SIG-M5 treated with dmso at 0.1 percent for 504 hours (cell line): Measurements from ENCODE around the gene AHNAK2.
"Not testable (repeated sequence)": the region's sequence is repeated elsewhere in the genome, so short reads cannot be mapped to it uniquely, and the experiment has no call there.

ENCODE experiments used
- DNase-seq: peaks from one replicate; lab custom pipeline; 2025; ENCODE audit not compliant: unreplicated experiment; lab: John Stamatoyannopoulos, UW

AHNAK2 gene

DNA sequence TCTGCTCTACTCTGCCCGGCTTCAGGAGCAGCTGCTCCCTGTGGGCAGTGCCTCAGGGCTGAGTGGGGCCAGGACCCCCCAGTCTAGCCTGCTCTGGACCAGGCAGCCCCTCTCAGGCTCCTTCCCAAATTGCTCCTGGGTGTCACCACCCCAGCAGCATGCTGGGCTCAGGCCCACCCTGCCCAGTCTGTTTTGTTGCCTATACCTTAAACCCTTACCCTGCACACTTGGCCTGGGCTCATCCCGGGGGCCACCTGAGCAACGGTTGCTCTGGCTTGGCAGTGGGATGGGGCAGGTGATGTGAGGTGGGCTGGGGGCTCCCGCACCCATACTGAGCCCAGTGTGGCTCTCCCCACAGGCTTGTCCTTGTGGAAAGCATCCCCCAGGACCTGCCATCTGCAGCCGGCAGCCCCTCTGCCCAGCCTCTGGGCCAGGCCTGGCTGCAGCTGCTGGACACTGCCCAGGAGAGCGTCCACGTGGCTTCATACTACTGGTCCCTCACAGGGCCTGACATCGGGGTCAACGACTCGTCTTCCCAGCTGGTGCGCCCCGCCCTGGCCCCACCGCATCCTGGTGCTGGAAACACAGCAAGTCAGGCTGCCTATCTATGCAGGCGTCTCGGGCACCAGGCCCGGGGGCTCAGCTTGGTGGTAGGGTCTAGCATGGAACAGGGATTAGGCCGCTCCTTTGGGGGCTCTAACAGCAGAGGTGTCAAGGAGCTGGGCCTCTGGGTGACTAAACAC, 49.6 kb downstream of the AHNAK2 start:
- no peak for DNase-seq

DNA sequence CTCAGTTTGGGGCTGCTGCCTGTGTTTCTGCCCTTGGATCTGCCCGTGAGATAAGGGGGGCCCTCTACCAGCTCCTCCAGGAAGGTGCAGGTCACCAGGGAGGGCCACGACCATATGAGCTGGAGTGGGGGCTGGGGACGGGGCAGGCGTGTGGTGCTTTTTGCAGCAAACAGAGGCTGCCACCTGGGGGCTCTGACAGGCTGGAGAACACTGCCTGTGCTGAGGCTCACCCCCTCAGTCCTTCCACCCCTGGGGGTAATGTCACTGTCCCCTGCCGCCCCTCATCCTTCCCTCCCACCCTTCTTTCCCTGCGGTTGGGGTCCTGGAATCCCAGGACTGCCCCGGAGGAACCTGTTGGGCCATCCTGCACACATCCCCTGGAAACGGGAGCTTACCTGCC, 50.3 kb downstream of the AHNAK2 start:
- DNase-seq = no peak

DNA sequence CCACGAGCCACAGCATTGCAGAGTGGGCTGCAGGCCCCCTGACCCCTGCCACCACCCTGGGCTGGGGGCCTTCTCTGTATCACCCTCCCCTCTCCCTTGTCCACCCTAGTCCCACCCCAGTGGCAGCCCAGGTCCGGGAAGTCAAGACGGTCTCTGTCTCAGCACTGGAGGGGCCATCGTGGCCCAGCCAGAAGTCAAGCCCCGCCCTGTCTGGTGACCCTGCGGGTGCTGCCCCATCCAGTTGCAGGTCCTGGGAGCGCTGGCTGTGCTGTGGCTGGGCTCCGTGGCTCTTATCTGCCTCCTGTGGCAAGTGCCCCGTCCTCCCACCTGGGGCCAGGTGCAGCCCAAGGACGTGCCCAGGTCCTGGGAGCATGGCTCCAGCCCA, 50.8 kb downstream of the AHNAK2 start:
- DNase-seq = no peak

DNA sequence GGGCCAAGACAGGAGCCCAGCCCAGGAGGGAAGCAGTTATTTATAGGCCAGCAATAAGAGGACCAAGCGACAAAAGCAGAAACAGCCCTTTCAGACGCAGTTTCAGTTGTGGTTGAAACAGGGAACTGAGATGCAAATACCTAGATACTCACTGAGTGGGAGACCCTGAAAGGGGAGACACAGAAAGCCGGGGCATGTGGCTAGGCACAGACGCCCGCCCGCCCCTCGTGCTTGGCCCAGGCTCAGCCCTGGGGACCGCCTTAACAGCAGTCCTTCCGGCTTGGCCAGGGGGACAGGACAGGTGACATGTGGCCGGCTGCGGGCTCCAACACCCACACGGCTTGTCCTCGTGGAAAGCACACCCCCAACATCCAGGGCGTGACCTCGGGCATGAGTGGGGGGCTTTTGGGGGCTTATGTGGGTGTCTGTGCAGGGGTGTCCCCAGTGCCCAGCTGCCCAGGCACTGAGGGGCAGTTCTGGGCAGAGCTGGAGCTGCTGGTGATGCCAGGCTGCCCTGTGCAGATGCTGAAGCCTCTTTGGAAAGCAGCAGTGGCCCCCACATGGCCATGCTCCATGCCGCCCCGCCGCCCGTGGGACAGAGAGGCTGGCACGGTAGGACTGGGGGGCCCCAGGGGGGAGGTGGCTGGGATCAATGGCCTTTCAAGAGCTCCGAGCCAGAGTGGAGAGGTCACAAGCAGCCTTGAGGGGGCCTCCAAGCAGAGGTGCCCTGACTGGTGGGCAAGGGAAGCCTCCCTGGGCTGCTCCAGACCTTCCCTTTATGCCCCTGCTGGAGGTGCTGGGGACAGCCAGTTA, 51.3 kb downstream of the AHNAK2 start:
- peak; percentile 94 for DNase-seq

DNA sequence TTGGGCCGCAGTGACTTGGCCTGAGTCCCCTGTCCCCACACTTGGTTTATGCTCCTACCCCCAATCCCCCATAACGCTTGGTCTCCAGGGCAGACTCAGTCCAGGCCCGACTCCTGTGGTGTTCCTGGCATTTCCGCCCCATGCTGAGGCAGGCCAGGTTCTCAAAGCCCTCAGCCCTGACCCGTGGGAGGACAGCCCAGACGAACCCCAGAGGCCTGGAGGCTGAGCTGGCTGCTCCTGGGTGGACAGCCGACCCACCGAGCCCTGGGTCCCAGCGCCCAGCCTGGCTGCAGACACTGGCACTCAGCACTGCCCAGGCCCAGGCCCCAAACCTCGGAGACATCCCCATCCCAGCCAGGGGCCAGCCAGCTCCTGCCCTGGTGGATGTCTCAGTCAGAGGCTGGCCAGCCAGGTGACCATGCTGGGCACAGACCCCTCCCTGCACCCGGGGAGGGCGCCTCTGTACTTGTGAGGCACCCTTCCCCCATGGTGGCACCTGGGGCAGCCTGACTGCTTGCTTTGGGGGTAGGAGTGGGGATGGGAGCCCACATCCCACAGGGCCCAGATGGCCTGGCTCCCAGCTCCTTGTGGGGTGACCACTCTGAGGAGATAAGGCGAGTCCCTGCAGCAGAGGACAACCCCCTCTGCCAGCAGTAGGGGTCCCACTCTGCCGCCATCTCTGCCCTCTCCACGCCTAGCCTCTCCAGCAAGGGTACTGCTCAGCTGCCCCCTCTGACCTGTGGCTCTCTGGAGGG, 52.1 kb downstream of the AHNAK2 start:
- DNase-seq = no peak

DNA sequence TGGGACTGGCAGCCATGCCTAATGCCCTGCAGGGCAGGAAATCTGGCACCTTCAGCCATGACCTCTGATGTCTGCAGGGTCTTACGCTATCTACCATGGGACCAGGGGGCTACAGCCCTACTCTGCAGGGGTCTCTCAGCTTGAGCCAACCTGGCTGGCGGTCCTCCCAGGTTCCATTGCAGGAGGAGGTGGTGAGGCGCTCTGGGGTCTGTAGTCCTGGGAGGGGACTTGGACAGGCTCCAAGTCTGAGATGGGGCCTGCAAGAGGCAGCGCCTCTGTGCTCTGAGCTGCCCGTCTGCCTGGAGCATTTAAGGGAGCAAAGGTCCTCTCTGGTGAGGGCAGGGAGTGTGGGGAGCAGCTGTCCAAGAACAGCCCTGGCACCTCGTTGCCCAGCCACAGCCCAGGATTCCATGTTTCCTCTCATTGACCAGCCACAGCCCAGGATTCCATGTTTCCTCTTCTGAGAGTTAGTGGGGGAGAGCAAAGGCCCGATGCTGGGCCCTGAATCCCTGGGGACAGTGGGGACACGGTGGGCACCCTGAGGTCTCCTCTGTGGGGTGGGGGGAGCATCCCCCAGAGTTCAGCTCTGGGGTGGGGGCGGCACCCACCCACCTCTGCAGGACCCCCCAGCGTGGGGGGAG, 52.8 kb downstream of the AHNAK2 start:
- DNase-seq = no peak

DNA sequence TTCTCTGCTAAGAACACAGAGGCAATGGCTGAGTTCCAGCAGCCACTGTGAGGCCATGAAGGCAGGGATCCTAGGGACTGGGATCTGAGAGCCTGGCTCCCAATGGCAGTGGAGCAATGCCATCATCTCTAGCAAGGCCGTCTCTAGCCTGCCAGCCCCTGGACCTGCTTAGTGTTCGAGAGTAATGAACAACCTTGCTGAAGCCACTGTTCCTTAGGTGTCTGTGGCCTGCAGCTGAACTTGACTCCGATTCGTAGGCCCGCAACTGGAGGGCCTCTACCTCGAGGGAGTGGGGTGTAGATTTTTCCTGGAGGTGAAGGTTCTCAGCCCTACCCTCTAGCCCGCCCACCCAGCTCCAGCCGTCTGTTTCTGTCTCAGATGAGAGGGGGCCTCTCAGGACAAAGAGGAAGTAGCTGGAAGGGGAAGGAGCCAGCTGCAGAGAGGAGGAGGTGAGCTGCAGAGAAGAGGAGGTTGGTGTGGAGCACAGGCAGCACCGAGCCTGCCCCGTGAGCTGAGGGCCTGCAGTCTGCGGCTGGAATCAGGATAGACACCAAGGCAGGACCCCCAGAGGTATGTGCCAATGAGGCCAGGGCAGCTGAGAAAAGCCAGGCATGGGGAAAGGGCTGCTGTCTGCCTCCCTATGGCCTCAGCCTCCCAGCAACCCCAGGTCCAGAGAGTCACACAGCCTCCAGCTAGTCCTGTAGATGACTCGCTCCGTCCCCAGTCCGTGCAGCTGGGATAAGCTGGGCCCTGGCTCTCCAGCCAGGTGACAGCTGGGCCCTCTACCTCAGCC, 53.6 kb downstream of the AHNAK2 start, which contains the start of gene PLD4:
PLD4 (plus strand) TSS at position 459 of the 793 bp plus-strand sequence. CDS start 2,262 bp downstream, outside the sequence.
- DNase-seq = peak; percentile 86

DNA sequence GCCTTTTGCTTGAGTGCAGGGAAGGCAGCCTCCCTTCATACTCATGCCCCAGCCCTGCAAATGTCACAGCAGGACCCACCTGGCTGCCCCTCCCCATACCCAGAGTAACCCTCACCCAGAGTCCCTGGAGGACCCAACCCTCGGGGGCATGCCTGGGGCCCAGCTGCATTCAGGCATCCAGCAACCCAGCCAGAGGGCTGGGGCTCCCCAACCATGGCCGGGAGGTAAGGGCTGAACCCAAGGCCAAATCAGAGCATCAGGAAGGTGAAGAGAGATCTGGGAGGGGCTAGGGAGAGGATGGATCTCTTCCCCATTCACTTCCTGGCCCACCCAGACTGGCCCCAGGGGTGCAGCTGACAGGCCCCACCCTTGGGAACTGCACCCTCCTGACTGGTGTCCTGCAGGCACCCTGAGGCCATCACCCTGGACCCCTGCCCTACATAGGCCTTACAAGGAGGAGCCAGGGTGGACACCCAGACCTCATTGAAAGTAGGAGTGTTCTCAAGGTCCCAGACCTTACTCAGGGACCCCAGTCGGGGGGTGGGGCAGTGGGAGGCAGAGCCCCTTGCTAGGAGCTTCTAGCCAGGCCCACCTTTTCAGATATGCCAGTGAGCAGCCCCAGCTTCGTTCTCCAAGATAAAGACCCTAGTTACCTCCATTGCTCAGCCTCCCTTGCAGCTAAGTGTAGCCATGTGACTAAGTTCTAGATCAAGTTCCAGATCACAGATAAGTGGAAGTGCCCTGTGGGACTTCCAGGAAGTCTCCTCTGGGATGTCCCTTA, 54.3 kb downstream of the AHNAK2 start:
- no peak for DNase-seq

DNA sequence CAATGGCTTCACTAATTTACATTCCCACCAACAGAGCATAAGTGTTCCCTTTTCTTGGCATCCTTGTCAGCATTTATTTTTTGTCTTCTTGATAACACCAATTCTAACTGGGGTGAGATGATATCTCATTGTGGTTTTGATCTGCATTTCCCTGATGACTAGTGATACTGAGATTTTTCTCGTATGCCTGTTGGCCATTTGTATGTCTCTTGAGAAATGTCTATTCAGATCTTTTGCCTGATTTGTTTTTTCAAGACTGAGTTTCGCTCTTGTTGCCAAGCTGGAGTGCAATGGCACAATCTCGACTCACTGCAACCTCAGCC, 58.2 kb downstream of the AHNAK2 start:
- DNase-seq = no peak

DNA sequence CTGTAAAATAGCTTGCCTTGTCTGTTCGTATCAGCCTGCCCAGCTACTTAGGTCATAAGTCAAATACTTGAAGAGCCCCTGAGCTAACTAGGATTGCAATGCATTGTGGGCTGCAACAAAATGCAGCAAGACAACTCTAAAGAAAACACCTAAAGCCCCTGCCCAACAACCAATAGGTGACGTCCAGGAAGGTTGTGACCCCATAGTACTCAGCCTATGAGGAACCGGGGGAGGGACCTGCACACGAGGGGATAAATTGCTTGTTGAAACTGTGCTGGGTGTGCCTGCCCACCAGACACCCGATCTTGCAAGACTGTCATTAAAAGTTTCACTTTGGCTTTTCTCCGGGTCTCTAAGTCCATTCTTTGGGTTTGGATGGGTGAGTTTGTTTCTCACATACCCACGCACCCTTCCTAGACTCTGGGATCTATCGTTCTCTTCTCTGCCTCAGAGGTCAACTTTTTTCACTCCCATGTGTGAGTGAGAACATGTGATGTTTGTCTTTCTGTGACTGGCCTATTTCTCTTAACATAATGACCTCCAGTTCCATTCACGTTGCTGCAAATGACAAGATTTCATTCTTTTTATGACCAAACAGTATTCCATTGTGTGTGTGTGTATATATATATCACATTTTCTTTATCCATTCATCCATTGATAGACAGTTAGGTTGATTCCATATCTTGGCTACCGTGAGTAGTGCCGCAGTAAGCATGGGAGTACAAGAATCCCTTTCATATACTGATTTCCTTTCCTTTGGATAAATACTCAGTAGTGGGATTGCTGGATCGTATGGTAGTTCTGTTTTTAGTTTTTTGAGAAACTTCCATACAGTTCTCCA, 58.8 kb downstream of the AHNAK2 start:
- not testable (repeated sequence) for DNase-seq

DNA sequence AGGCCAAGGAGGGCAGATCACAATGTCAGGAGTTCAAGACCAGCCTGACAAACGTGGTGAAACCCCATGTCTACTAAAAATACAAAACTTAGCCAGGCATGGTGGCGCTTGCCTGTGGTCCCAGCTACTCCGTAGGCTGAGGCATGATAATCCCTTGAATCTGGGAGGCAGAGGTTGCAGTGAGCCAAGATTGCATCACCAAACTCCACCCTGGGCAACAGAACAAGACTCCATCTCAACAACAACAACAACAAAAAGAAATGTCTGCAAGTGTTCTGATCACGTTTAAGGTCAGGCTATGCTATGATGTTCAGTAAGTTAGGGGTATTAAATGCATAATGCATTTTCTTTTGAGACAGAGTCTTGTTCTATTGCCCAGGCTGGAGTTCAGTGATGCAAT, 60.2 kb downstream of the AHNAK2 start:
- DNase-seq = no peak

DNA sequence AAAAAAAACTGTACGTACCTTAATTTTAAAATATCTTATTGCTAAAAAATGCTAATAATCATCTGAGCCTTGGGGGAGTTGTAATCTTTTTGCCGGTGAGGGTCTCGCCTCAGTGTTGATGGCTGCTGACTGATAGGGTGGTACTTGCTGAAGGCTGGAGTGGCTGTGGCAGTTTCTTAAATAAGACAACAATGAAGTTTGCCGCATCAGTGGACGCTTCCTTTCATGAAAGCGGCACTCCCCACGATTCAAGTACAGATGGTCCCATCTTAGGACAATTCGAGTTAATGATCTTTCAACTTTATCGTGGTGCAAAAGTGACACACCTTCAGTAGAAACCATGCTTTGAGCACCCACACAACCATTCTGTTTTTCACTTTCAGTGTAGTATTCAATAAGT, 61.1 kb downstream of the AHNAK2 start:
- DNase-seq = no peak

DNA sequence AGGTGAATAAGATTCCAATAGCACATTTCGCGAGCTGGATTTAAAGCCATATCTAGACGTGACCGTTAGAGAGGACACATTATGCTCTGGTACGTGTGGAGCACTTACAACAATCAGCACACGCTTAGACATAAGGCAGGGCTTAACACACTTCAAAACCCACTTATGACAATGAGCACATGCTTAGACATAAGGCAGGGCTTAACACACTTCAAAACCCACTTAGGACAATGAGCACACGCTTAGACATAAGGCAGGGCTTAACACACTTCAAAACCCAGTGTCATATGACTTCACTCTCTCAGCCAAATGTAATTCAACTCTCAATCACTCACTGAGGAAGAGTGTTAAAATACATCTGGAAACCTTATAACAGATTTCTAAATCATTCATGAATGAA, 64.7 kb downstream of the AHNAK2 start:
- DNase-seq = no peak

DNA sequence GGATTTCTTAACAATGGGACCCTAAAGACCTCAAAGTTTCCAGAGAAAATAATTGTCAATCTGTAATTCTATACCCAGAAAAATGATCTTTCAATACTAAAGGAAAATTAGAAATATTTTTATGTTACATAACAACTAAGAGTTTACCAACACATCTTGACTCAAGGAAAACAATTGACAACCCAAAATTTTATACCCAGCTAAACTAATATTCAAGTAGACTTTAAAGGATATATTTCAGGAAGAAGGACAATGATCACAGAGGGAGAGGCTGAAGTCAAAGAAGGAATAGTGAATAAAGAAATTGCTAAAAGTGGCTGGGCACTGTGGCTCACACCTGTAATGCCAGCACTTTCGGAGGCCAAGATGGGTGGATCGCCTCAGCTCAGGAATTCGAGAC, 66.1 kb downstream of the AHNAK2 start:
- no peak for DNase-seq

DNA sequence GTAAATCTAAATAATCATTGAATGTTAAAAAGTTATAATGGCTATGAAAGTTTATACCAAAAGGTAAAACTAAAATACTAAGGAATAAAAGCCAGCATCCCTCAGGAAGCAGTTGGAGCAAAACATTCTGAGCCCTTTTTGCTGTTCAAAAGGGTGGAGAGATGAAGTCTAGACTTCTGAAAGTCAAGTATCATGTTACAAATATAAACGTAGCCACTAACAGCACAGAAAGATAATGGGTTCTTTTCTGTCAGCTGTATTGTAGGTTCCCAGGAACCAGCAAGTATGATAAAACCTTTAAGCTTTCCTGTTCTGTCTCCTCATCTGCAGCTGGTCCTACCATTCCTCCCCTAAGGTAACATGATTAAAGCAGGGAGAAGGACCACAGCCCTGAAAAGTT, 69.9 kb downstream of the AHNAK2 start:
- no peak for DNase-seq

DNA sequence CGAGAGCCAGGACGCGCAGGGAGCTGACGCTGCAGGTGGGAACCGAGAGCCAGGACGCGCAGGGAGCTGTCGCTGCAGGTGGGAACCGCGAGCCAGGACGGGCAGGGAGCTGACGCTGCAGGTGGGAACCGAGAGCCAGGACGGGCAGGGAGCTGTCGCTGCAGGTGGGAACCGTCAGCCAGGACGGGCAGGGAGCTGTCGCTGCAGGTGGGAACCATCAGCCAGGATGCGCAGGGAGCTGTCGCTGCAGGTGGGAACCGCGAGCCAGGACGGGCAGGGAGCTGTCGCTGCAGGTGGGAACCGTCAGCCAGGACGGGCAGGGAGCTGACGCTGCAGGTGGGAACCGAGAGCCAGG, 72.6 kb downstream of the AHNAK2 start:
- not testable (repeated sequence) for DNase-seq

DNA sequence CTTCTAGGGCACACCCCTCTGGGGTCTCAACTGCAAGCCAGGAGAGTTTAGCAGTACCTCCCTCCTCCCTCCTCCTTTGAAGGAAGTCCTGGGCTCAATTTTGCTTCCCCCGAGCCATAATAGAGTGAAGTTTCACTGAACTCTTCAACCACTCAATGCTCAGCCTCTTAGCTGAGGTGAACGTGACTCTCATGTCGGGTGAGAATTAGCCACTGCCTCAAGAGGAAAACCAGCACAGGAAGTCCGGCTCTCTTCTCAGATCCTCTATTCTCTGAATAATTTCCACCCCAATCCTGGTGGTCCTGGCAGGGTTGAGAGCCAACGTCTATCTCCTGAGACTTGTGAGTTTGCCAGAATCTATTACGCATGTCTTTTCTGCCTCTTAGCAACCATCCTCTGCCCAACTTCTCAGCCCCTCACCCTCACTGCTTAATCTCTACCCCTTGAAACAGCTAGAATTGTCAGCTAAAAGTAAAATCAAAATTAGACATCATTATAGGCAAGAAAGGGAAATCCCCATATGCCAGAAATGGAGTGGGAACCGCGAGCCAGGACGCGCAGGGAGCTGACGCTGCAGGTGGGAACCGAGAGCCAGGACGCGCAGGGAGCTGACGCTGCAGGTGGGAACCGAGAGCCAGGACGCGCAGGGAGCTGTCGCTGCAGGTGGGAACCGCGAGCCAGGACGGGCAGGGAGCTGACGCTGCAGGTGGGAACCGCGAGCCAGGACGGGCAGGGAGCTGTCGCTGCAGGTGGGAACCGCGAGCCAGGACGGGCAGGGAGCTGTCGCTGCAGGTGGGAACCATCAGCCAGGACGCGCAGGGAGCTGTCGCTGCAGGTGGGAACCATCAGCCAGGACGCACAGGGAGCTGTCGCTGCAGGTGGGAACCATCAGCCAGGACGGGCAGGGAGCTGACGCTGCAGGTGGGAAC, 73.3 kb downstream of the AHNAK2 start:
- DNase-seq = not testable (repeated sequence)

DNA sequence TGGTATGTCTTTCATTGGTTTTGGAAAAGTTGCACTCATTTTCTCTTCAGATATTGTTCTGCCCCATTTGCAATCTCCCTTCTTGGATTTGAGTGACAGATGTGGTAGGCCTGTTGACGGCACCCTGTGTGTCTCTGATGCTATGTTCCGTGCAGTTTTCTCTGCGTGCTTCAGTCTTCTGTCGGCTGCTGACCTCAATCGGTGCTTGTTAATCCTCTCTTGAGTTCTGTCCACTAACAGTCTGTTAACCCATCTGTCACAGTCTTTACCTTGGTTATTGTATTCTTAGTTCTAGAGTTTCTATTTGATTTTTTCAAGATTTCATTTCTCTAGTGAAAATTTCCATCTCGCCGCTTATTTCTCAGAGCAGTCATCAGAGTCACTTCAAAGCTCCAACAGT, 74.2 kb downstream of the AHNAK2 start:
- DNase-seq = no peak
